Right kidney (tissue), 1 donor: ENCODE data around the gene TIE1.

Source experiments
- DNase-seq: peaks from one replicate; pipeline ENCODE4 v3.0.0-alpha.2; 2016

TIE1 gene

DNA sequence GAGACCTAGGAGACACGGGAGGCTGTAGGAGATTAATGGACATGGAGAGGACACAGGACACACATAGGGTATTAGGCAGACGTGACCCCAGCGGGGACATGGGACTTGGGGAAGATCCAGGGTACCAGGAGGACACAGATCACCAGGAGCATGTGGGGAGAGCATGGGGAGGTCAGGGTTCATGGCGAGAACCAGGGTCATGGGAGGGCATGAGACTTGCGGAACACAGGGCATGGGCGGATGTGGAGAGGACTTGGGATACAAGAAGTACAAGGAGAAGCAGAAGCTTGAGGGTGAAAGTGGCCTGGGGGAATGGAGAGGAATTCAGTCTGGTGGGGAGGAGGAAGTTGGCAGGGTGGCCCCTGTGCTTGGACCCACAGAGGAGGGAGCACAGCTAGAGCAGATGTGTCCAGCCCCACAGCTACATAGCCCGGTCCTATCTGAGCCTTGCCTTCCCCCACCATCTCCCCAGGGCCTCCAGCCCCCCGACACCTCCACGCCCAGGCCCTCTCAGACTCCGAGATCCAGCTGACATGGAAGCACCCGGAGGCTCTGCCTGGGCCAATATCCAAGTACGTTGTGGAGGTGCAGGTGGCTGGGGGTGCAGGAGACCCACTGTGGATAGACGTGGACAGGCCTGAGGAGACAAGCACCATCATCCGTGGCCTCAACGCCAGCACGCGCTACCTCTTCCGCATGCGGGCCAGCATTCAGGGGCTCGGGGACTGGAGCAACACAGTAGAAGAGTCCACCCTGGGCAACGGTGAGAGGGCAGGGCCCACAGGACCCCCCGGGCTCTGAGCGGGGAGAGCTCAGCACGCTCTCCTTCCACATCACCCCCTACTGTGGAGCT is 12.1 kb downstream of the TIE1 start:
- DNase-seq: no peak

DNA sequence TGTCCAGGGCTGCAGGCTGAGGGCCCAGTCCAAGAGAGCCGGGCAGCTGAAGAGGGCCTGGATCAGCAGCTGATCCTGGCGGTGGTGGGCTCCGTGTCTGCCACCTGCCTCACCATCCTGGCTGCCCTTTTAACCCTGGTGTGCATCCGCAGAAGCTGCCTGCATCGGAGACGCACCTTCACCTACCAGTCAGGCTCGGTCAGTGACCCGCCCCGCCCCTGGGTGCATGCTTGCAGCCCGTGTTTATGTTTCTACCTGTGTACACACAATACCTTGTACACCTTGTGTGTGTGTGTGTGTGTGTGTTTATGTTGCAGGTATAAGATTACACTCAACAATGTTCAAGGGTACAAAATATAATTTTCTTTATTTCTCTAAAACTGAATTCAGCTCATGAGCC is 13.0 kb downstream of the TIE1 start:
- no peak for DNase-seq

DNA sequence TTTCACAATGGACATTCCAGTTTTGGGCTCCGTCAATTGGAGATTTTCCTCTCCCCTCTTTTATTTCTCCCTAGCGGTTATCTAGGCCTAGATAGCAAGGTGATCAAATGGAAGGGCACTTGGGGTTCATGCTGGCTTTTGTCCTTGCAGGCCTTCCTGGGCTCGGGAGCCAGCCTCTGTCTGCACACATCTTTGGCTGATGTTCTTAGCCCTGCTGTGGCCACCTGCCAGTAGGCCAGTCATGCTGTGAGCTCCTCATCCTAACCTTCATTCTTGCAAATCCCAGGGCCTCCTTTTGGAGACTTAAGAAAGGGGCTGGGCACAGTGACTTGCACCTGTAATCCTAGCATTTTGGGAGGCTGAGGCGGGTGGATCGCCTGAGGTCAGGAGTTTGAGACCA is 13.5 kb downstream of the TIE1 start:
- no peak for DNase-seq

- no peak for DNase-seq
Measured at GRCh38 chr1:43315481-43315880, 14.7 kb downstream of the TIE1 start.

- no peak for DNase-seq
Measured at GRCh38 chr1:43315963-43316737, 15.4 kb downstream of the TIE1 start.

- DNase-seq: no peak
Measured at GRCh38 chr1:43316738-43317520, 16.1 kb downstream of the TIE1 start.

- DNase-seq: no peak
Measured at GRCh38 chr1:43317817-43318471, 17.2 kb downstream of the TIE1 start.

- DNase-seq: no peak
Measured at GRCh38 chr1:43318831-43319230, 18.0 kb downstream of the TIE1 start.

- no peak for DNase-seq
Measured at GRCh38 chr1:43319288-43319687, 18.5 kb downstream of the TIE1 start.

GRCh38 chr1:43319766-43320165 is 19.0 kb downstream of the TIE1 start:
- DNase-seq: no peak

DNA sequence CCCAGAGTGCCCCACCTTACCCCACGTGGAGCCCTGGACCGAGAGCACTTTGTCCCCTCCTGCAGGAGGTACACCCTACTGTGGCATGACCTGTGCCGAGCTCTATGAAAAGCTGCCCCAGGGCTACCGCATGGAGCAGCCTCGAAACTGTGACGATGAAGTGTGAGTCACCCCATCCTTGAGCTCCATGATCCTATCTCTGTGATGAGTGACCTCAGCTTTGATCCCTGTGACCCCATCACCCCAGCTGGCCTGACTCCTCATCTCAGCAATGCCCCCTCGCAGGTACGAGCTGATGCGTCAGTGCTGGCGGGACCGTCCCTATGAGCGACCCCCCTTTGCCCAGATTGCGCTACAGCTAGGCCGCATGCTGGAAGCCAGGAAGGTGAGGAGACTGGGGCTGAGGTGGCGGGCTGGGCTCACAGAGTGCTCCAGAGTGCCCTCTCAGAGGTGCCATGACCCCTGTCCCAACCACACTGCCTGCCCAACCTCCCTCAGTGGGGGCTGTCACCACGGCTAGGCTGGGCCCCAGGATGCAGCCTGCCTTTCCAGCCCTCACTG is 20.6 kb downstream of the TIE1 start:
- no peak for DNase-seq

GRCh38 chr1:43322506-43322905 is 21.7 kb downstream of the TIE1 start:
- no peak for DNase-seq

GRCh38 chr1:43324810-43325209 is 24.0 kb downstream of the TIE1 start:
- no peak for DNase-seq

DNA sequence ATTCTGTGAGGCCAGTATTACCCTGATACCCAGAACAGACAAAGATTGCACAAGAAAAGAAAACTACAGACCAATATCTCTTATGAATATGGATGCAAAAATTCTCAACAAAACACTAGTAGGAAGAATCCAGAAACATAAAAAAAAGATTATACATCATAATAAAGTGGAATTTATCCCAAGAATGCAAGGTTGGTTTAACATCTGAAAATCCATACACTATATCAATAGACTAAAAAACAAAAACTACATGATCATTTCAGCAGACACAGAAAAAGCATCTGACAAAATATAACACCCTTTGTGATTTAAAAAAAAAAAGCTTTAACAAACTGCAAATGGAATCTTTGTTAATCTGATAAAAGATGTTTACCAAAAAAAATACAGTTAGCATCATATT is 24.6 kb downstream of the TIE1 start:
- DNase-seq: no peak

DNA sequence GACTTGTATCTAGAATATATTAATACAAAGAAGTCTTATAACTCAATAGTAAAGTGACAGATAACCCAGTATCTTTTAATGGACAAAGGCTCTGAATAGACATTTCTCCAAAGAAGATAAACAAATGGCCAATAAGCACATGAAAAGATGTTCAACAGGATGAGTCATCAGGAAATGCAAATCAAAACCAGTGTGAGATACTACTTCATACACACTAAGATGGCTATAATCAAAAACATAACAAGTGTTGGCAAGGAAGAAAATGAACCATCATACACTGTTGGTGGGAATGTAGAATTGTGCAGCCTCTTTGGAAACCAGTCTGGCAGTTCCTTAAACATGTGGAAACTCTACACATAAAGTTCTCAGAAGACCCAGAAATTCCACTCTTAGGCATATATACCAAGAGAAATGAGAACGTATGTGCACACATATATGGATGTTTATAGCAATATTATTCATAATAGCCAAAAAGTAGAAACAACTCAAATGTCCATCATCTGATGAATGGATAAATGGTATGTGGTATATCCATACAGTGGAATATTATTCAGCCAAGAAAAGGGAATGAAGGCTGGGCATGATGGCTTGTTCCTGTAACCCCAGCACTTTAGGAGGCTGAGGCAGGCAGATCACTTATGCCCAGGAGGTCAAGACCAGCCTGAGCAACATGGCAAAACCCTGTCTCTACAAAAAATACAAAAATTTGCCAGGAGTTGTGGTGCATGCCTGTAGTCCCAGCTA is 26.9 kb downstream of the TIE1 start:
- DNase-seq: no peak

DNA sequence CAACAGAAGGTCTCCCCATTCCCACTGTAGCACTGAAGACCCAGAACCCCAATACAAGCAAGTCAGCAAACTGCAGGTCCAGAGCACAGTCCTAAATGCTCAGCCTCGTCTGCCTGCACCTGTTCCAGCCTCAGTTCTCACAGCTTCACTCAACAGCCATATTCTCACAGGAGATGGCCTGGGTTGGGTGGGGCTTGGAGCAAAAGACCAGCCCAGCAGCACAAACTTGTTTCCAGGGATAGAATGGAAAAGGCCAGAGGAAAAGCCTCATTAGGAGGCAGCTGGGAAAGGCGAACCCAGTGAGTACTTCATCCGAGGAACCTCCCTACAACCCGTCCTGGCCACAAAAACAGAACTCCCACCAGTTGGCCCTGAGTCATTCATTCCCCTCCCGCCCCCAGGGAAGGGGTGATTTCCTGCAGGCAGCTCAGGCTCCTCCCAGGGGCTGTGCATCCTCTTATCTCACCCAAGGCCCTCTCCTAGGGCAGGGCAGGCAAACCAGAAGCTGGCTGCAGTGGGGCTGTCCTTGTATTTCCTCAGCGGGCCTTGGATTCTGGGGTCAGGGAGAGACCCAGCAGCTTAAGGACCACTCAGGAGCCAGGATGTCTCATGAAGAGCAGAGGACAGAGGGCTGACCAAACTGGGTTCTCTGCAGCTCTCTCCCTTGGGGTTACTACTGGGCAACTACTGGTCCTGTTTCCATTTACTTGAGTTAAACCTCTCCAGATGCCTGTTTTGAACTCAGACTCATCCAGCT is 29.4 kb downstream of the TIE1 start:
- no peak for DNase-seq

DNA sequence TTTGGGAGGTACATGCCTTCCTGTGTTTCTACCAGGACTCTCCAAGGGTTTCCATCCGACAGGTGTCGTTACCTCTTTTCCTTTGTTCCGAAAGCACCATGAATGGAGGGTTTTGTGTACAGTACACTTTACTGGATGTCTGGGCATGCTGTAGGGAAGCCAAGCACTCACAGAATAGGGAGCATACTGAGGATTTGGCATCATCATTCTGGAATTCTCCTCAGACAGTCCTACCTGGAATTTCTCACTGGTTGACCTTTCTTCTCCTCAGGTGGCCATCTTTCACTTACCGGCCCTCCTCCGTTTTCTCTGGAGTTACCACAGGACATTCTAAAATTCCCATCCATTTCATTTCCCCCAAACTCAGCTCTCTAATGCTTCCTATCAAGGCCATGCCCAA is 30.9 kb downstream of the TIE1 start:
- no peak for DNase-seq

DNA sequence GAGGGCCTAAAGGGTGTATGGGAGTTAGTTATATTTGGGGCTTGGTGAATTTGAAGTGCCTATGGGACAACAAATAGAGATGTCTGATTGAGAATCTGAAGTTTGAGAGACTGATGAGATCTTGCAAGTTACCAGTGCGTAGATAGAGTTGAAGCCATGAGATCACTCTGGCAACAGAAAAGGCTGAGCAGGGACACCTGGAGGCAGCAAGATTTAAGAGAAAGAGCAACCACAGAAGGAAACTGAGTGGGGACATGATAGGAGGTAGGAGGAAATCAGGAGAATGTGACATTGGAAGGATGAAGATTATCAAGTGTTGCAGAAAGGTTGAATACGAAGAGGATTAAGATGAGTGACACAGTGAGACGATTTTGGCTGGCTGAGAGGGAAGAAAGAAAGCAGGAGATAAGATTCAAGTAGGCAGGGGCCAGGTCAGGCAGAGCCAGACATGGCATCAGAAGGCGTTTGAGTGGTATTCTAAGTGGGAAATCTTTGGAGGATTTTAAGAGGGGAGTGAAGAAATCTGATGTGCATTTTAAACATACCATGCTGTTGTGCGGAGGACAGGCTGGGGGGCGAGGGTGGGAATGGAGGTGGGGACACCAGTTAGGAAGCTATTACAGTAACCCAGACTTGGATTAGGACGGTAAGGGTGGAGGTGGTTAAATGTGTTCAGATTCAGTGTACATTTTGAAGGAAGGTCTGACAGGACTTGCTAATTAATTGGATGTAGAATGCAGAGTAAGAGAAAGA is 33.8 kb downstream of the TIE1 start:
- DNase-seq: no peak

DNA sequence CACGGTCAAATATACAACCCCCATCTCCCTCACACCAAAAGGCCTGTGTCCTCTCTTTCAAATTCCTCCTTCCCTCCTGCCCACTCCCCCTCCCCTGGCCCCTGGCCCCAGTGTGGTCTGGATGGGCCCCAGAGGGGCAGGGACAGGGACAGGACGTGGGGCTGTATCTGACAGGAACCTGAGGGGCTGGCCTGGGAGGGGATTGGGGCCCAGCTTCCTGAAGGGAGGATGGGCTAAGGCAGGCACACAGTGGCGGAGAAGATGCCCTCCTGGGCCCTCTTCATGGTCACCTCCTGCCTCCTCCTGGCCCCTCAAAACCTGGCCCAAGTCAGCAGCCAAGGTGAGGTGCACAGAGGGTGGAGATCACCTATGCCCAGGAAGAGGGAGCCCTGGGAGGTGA is 36.8 kb downstream of the TIE1 start, which contains the start of gene MPL:
TSS of gene MPL (plus strand) at position 231 of the 400 bp plus-strand sequence. CDS start at position 262, 31 bp downstream.
- DNase-seq: no peak

- DNase-seq: no peak
Measured at GRCh38 chr1:43338001-43338400, 37.2 kb downstream of the TIE1 start.
